ENCODE results near the gene OLFML1.

GRCh38 chr11:7449841-7450214 is 35.5 kb upstream of the OLFML1 start:
- TF ChIP-seq HDGF (IDR thresholded peaks at IDR 0.05) (no peak), IKZF1 (conservative IDR thresholded peaks at IDR 0.05) (no peak), NFIC (IDR thresholded peaks at IDR 0.05; ENCODE audit: low read depth, low read length) (no peak)
- TF ChIP-seq, protein P1, sequence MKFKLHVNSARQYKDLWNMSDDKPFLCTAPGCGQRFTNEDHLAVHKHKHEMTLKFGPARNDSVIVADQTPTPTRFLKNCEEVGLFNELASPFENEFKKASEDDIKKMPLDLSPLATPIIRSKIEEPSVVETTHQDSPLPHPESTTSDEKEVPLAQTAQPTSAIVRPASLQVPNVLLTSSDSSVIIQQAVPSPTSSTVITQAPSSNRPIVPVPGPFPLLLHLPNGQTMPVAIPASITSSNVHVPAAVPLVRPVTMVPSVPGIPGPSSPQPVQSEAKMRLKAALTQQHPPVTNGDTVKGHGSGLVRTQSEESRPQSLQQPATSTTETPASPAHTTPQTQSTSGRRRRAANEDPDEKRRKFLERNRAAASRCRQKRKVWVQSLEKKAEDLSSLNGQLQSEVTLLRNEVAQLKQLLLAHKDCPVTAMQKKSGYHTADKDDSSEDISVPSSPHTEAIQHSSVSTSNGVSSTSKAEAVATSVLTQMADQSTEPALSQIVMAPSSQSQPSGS (IDR thresholded peaks at IDR 0.05; ENCODE audit: low read length) = no peak
